ENCODE measurements around the gene COL13A1.
A peak's percentile ranks its signal among the peaks of the same experiment; 100 is the strongest.

Gene COL13A1

DNA sequence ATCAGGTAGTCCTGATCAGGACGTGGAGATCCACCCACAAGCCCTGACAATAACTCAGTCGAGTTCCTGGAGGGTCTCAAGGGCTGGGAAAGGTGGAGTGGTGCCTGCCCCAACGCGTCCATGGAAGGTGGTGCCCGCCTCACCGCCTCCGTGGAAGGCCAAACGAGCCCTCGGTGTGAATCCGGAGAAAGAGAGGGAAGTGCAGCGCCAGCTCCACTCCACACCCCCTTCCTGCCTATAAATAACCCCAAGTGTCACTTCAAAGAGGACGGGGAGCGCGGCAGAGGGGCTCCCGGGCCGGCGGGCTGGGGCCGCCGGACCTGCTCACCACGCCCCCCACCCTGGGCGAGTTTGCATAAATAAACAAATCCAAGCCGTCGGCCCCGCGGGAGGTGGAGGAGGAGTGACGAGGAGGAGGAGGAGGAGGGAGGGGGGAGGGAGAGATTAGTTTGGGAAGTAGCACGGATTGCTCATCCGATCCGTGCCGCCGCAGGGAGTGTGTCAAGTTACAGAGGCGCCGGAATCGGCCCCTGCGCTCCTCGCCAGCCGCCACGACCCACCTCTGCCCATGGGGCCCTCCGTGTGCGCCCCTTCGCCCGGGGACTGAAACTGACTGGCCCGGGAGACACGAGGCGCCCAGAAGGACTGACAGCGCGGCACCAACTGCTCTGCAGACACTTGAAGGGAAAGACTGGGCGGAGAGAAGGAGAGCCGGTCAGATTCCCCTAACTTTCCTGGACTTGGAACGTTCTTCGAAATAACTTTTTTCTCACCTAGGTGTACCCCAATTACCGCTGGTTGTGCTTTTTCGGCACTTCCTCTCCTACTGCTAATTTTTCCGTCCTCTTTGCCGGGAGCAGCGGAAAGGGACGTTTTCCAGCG is at the start of gene COL13A1:
COL13A1 (plus strand) TSS at position 473 of the 882 bp plus-strand sequence. CDS start 518 bp downstream, outside the sequence.
- DNase-seq (ENCODE audit: low spot score): peak; percentile 84

DNA sequence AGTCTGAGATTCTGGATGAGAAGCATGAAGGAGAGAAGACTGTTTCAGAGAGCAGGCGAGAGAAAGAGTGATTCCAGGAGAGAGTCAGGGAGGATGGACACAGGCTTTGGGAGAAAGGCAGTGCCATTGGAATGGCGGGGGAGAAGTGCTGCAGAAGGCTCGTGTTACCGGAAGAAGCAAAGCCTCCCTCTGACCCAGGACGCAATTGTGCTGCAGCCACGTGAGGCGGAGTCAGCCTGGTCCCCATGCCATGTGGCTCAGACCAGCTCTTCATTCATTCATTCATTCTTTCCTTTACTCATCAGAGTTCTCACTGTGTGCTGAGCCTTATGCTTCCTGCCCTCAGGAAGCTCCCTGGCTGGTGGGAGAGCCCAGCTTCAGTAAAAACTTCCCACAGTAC is 49.2 kb upstream of the COL13A1 start:
- DNase-seq (ENCODE audit: low spot score): no peak

DNA sequence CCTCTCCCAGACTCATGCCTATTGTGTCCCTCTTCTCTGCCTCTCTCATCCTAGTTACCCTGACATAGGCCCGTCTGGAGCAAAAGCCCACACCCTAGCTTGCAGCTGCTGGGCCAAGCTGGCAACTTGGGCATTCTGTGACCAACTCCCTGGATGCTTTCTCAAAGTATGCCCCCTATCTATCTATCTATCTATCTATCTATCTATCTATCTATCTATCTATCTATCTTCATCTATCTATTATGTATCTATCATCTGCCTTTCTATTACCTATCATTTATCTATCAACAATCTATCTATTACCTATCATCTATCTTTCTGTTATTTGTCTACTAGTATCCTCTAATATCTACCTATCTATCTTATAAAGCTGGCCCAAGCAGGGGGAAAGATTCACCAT is 45.4 kb upstream of the COL13A1 start:
- DNase-seq (ENCODE audit: low spot score): no peak

DNA sequence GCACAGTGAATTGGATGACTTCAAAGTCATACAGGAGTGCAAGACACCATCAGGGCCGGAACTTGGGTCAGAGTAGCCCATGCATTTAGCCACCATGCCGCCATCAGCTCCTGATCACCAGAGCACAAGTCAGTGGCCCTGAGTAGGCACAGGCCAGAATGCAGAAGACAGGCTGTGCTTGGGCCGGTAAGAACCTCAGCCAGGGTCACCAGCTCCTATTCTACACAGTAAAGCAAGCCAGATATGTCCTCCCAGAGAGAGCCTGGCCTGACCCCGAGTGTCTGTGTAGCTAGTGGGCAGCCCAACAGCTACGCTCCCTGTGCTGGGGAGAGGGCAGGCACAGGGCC is 44.5 kb upstream of the COL13A1 start:
- DNase-seq (ENCODE audit: low spot score): no peak

DNA sequence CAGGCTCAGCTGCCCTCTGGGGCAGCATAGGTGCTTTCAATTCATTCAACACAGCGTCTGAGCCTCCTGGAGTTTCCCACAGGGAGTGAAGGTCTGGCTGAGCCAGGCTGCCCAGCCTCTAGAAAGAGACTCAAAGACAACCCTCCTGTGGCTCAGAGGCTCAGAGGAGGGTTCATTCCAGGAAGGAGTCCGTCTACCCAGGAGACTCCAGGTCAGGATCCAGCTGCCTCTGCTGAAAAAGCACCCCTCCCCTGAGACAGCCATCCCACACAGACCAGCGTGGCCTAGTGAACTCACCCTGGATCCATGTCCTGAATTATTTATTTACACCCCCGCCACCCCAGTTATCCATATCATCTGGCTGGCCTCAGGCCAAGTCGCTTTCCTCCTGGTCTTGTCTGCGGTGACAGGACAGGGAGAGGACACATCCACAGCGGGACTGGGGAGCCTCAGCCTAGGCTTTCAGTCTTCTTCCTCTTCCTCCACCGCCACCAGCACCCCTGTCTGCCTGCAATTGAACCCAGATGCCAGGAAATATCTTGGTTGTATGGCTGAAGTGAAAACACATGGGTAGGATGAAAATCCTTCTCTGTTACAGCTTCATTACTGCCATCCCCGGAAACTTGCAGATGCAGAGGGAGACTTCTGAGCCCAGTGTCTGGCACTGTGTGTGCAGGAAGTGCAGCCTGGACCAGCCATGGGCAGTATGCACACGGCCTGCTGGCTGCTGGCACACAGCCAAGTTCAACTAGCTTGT is 44.0 kb upstream of the COL13A1 start:
- DNase-seq (ENCODE audit: low spot score): peak; percentile 59

DNA sequence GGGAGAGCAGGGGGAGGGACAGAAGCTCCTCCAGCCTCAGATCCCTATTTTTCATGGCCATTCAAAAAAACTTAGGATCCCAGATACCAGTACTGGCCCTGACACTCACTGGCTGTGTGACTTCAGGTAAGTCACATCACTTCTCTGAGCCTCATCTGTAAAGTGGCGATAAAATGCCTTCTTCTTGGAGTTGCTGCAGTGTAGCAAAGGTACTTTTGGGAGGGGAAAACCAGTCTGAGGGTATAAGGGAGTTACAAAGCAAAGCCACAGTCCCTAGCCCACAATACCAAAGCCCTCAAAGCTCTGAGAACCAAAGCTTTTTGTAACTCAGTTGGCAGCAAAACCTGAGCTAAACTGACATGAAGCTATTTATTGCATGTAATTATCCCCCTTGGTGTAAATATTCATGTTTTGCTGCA is 43.4 kb upstream of the COL13A1 start:
- DNase-seq (ENCODE audit: low spot score): no peak

DNA sequence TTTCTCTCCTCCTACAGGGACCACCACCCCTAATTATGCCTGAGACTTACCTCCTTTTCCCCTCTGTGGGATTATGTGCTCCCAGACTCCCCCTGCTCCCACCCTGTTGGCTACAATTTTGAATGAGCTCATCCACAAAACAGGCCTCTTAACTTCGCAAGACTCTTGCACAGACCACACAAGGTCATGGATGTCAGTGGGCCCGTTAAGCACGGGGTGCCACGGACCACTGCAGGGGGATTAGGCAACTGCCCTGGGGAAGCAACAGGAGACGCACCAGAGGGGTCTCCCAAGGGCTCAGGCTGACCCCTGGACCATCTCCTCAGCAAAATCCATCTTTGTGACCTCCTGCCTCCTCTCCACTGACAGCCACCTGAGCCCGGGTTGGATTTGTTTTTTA is 42.1 kb upstream of the COL13A1 start:
- no peak for DNase-seq (ENCODE audit: low spot score)

DNA sequence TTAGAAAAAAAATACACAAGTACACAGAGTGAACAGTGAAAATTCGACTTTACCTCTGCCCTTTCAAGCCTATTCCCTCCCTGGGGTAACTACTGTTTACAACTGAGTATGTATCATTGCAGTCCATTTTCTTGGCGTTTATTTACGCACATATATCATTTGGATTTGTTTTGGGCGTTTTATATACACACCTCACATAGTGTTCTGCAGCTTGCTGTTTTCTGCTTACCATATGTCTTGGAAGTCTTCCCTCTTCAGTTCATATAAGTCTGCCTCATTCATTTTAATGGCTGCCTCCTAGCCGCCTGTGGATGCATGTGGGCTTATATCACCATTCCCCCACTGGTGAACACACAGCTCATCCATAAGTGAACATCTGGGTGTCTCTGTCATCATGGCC is 41.6 kb upstream of the COL13A1 start:
- DNase-seq (ENCODE audit: low spot score): no peak

DNA sequence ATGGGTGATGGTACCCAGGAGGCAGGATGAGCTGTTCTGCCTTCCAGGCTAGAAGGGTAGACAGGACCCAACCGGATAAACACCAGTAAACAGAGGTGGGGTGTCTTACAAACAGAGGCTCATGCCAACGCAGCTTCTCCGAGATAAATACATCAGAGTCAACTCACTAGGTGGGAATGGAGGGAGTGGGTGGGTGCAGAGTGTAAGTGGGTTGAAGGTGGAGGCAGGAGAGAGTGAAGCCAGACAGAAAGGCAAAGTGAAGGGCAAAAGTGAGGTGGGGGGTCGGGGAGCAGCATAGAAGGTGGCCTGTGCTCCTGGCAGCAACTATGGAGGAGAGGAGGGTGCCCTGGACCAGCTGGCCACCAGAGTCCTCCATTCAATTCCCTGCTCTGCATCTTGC is 40.4 kb upstream of the COL13A1 start:
- no peak for DNase-seq (ENCODE audit: low spot score)

DNA sequence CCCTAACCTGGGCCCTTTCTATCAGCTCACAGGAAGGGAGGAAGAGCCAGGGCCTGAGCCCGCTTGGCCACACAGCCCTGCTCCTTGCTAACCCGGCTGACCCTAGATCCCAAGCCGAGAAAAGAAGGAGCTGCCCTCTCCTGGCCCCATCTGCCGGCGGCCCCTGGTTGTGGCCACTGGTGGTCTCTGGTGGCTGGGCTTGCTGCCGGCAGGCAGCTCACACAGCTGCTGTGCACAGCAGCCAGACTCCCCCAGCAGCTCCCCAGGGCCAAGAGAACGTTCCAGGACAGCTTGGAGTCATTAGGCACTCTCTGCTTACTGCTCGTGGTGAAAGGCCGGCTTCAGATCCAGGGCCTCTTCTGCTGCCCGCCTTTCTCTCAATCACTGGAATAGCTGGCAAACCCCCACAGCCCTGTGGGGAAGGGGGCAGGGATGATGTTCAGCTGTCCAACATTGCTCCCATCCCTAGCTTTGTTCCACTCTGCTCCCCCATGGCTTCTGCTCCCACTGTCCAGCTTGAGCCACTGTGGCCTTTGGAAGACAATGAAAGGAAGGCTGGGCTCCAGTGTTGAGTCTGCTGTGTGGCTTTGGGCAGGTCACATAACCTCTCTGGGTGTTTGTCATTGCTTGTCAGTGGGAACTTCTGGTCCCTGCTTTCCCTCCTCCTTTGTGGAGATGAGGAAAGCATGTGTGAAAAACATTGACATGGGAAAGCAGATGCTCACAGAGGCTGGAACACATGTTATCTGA is 35.4 kb upstream of the COL13A1 start:
- peak; percentile 52 for DNase-seq (ENCODE audit: low spot score)

DNA sequence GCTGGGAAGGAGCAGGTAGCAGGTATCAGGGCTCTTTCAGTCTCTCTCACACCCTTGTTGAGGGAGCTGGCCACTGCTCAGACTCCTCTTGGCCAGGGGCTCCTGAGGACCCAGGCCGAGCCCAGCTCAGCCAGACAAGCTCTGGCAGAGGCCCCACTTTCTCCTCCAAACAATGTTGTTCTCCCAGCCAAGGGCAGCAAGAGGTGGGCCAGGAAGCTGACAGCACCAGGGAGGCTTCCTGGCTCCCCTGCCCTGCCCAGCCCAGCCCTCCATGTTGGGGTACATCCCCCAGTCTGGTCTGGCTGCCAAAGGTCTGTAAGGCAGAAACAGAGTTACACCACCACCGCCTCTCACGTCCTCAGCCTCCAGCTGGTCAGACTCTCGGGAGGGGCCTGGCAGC is 33.9 kb upstream of the COL13A1 start:
- DNase-seq (ENCODE audit: low spot score): no peak

DNA sequence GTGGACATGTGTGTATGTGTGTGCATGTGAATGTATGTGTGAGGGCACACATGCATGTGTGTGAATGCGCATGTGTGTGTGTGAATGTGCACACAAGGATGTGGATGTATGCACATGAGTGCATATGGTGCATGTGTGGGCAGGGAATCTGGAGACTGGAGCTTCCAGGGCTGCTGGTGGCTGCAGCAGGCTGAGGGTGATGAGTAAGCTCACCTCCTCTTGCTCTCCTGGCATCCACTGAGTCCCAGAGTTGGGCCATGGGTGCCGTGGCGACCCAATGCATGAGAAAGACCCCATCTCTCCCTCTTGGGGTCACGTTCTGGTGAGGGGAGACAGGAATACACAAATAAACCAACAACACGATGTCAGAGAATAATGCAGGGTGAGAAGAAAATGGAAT is 33.3 kb upstream of the COL13A1 start:
- no peak for DNase-seq (ENCODE audit: low spot score)

DNA sequence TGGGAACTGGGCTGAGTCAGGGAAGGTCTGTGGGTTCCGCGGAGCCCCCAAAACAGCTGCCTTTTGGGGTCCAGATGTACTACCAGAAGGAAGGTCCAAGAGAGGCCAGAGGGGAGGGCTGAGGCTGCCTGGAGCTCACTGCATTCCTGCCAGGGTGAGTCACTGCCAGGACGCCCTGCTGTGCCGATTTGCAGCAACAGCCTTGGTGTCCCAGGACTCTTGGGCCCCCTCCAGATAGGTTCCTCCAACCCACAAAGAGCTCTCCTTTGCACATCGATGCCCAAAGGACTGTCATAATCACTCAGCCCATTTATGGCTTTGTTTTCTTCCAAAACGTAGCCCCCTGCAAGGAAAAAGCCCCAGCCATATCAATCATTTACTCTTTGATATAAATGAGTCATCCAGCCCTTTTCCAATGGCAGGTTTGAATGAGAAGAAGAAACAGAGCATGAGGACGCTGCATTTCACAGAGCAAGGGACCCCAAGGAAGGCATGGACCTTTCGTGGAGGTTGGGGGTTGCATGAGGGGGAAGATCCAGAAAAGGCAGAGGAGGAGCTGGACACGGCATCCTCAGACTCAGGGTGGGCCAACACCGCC is 32.2 kb upstream of the COL13A1 start:
- peak; percentile 95 for DNase-seq (ENCODE audit: low spot score)

DNA sequence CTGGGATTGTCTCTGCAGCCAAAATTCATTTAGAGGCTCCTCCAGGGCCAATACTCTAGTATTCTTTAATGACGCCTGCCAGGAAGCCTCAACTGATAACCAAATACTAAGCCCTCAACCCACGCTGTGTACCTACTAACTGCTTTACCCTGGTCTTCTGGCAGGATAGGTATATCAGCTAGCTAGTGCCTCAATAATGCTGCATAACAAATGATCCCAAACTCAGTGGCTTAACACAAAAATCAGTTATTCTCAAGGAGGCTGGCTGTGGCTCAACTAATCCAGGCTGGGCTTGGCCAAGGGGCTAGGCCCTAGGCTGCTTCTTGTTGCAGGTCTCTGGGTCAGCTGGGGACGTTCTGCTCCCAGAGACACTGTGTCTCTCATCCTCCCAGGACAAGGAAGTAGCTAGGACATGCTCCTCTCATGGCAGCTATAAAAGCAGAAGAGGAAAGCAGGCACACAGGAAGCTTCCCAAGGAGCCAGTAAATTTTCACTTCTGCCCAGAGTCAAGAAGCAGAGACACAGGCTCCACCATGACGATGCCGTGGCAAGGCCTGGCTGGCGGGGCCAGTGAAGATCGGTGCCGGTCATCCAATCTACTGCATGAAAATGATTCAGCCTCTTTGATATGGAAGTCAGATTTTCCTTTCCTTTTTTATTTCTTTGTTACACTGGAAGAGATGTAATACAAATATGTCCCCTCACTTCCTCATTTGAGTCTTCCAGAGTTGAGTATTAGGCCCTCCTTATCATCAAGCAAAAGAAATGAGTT is 28.6 kb upstream of the COL13A1 start:
- DNase-seq (ENCODE audit: low spot score): no peak

DNA sequence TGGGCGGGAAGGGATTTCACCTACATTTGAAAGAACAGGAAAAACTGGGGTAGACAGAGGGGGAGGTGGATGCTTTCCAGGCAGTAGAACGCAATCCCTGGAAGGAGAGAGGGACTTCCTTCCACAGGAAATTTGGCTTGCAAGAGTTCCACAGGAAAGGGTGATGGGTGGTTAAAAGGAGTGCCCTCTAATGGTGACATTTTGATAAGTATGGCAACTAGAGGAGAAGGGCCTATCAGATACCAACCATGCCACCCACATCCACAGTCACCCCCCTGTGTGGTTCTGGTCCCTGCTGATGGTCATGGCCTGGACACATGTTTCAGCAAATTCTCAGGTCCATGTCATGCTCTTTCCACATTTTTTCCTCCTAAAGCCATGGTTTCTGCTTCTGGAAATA is 27.1 kb upstream of the COL13A1 start:
- DNase-seq (ENCODE audit: low spot score): no peak

DNA sequence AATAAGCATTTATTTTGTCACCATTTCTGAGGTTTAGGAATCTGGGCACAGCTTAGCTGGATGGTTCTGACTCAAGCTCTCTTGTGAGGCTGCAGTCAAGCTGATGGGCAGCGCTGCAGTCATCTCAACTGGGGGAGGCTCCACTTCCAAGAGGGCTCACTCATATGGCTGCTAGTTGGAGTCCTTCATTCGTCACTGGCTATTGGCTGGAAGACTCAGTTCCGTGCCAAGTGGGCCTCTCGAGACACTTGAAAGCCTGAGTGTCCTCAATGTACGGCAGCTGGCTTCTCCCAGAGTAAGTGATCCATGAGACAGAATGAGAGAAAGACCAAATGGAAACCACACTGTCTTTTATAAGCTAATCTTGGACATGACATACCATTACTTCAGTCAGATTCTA is 21.6 kb upstream of the COL13A1 start:
- DNase-seq (ENCODE audit: low spot score): no peak

DNA sequence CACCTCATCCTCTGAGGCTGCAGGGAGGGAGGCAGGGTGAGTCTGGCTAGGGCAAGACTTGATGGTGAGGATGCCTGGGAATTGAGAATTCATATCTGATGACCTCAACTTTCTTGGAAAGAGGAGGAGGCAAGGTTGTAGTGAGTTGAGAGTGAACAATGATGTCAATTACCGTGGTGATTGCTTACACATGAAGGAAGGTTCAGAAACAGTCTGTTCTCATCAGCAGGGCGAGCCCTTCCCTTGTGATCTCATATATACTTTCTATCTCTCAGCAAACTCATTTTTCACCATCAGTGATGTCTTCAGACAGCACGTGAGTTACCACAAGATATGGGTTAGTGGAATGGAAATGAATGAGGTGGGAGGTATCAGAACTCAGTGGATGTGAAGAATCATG is 20.1 kb upstream of the COL13A1 start:
- no peak for DNase-seq (ENCODE audit: low spot score)

DNA sequence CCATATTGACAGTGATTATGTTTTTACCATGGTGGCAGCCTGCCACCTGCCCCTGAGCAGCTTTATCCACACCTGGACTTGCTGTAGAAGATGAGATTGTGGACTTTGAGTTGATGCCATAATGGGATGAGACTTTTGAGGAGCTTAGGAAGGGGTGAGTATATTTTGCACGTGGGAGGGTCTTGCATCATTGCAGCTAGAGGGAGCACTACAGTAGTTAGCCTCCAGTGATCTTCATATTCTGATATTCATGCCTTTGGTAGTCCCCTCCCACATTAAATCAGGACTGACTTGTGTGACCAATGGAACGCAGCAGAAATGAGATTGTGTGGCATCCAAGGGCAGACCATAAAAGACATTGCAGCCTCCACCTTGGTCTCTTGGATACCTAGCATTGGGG is 18.2 kb upstream of the COL13A1 start:
- DNase-seq (ENCODE audit: low spot score): no peak

DNA sequence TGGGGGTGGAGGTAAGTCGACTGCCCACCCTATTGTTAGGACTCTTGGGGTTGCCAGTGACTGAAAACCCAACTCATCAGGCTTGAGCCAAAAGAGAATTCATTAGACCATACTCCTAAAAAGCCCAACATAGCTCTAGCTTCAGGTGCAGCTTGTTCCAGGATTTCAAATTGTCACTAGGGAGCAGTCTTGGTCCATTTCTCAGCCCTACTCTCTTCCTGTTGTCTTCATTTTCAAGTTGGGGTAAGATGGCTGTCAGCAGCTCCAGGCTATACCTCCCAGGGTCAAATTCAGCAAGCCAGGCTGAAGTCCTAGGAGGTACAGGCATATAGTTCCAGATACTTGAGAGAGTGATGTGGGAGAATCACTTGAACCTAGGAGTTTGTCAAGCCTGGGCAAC is 14.9 kb upstream of the COL13A1 start:
- DNase-seq (ENCODE audit: low spot score): peak; percentile 69

DNA sequence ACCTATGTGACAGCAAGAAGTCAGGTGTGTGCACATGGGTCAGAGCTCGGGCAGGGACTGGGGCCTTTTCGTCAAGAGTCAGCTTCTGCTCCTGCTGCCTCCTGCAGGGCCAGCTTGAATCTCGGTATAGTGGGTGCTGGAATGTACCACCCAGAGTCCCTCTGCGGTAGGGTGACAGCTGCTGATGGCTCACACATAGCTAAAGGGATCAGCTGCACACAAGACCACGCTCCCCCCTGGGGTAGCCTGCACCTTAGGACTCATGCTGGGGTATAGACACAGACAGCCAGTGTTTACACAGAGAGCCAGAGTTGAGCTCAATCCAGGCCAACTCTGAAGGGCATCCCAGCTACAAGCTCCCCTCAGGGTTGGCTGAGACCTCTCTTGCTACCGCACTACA is 14.0 kb upstream of the COL13A1 start:
- no peak for DNase-seq (ENCODE audit: low spot score)

DNA sequence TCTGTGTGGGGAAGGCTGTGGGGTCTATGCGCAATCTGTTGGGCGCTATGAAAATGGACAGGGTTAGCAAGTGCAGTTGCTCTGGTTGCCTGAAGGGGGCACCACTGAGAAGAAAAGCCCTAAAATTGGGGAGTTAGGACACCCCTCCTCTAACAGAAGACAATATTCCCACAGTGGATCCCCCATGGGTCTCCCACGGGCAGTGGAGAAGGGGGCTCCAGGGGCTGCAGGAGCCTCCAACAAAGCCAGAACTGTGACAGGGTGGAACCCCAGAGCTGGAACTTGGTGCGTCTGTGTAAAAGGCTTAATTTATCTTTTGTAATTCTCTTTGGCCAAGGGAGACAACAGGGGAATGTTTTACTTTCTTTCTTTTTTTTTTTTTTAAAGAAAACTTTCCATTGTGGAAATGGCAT is 12.5 kb upstream of the COL13A1 start:
- peak; percentile 55 for DNase-seq (ENCODE audit: low spot score)

DNA sequence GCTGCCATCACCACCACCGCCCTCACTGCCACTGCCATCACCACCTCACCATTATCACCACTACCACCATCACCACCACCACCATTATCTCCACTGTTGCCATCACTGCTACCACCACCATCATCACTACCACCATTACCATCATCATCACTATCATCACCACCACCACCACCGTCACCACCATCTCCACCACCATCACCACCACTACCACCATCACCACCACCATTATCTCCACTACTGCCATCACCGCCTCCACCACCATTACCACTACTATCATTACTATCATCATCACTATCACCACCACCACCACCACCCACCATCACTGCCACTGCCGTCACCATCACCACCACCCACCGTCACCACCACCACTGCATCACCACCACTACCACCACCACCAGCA is 9.9 kb upstream of the COL13A1 start:
- DNase-seq (ENCODE audit: low spot score): no peak

Data from AG20443 (cell line).